Subcutaneous adipose tissue (tissue), 4 donors: ENCODE measurements around the gene CHCHD4. TPM values are rescaled to one million over a fixed set of nuclear protein-coding genes. Genes with fewer than 3 reads are reported as not detected.

ENCODE experiments used
- total RNA-seq, 4 donors: library from RNA; depleted of rRNA; stranded (reverse); fragments of >200 nt; gene quantifications; one replicate each; pipeline ENCODE4 v1.1.0, GENCODE V29; 2016
- TF ChIP-seq, protein P1 (sequence below): fragments of 450-650 bp; IDR thresholded peaks from one replicate; pipeline ENCODE4 v1.5.1; 2016; ENCODE audit warnings: low read depth, mild to moderate bottlenecking, control low read depth, antibody characterized with exemption, moderate library complexity

The CHCHD4 gene
- total RNA-seq = 10 to 100 TPM; 11.7 to 18.6 (median 14.5) TPM

- TF ChIP-seq, protein P1, sequence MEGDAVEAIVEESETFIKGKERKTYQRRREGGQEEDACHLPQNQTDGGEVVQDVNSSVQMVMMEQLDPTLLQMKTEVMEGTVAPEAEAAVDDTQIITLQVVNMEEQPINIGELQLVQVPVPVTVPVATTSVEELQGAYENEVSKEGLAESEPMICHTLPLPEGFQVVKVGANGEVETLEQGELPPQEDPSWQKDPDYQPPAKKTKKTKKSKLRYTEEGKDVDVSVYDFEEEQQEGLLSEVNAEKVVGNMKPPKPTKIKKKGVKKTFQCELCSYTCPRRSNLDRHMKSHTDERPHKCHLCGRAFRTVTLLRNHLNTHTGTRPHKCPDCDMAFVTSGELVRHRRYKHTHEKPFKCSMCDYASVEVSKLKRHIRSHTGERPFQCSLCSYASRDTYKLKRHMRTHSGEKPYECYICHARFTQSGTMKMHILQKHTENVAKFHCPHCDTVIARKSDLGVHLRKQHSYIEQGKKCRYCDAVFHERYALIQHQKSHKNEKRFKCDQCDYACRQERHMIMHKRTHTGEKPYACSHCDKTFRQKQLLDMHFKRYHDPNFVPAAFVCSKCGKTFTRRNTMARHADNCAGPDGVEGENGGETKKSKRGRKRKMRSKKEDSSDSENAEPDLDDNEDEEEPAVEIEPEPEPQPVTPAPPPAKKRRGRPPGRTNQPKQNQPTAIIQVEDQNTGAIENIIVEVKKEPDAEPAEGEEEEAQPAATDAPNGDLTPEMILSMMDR = no peak
These were observed at the start of gene CHCHD4, which contains the start of gene TMEM43 for GRCh38 chr3:14124615-14125192. TSS of gene CHCHD4 (minus strand) at chr3:14124870. CDS start at chr3:14124676, 194 bp downstream. TSS of gene TMEM43 (plus strand) at chr3:14125052. CDS start at chr3:14125194, 142 bp downstream.

DNA sequence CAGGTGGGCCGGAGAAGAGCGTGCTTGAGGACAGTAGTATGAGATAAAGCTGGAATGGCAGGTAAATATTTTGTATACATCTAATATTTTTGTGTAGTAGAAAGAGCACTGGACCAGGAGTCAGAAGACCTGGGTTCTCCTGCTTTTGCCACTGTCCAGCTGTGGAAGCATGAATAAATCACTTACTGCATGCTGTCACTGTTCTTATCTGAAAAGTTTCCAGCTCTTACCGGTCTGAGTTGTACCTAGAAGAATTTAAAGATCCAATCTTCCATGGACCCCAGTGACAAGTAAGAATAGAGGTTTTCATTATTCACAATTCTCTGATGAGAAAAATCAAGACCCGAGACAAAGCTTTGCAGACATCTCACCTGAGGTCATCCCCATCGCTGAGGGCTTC is 47.8 kb upstream of the CHCHD4 start:
- TF ChIP-seq, protein P1 = no peak

DNA sequence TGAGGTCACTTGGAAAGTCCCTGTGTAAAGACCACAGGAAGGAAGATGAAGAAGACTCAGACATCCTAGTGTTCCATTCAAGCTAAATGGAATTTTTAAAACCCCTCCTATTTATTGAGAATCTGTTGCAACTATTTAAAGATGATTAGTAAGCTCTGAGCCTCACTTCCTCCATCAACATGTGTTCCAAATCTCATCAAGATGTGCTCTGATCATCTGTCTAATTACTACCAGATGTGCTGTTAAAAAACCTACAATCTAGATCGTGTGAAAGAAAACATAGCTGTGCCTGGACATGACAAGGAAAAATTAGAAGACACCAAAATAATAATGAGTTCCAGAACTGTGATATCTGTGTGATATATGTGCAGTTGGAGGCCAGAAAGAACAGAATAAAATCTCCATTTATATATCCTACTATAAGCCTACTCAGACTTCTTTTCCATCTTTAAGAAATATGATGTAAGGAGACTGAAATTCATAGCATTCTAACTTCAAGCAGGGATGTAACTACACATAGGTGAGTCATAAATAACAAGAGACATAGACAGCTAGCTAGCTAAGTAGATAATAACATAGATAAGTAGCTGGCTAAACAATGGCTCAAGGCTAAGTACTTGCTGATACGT is 46.0 kb upstream of the CHCHD4 start:
- TF ChIP-seq, protein P1 = no peak

GRCh38 chr3:14169871-14170270 is 45.2 kb upstream of the CHCHD4 start:
- TF ChIP-seq, protein P1 = no peak

DNA sequence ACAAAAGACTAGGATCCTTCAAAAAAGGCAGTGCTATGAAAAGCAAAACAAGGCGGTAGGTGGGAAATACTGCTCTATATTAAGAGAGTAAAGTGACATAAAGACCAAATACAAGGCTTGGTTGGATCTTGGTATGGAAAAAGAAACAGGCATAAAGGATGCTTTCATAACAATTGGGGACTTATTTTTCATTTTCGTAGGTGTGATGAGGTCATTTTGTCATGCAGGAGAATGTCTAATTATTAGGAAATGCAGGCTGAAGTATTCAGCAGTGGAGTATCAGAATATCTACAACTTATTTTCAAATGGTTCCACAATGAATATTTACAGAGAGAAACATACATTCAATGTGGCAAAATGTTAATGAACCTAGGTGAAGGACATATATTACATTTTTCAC is 44.8 kb upstream of the CHCHD4 start:
- TF ChIP-seq, protein P1 = no peak

GRCh38 chr3:14166877-14167603 is 42.4 kb upstream of the CHCHD4 start:
- TF ChIP-seq, protein P1 = no peak

DNA sequence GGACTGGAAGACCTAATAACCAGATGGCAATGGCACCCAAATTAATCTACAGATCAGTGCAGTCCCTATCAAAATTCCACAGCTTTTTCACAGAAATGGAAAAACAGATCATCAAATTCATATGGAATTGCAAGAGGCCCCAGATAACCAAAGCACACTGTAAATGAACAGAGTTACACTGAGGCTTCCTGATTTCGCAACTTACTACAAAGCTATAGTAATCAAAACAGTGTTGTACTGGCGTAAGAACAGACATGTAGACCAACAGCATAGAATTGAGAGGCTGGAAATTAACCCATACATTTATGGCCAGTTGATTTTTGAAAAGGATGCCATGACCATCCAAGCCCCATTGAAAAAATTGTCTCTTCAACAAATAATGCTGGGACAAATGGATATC is 37.5 kb upstream of the CHCHD4 start:
- TF ChIP-seq, protein P1 = no peak
